Measurements from ENCODE around the gene ADAM15.

Gene ADAM15

GRCh38 chr1:155015527-155016230, 35.4 kb upstream of the ADAM15 start:
- H3K9ac ChIP-seq = no peak overlapping the region
- H3K27ac ChIP-seq = no peak overlapping the region
- H3K27me3 ChIP-seq (ENCODE audit: control insufficient read depth, insufficient read depth, low read length) = no peaks in the 10 kb centered on the region
- H3K4me2 ChIP-seq (ENCODE audit: low read length) = no peak overlapping the region
- H3K4me3 ChIP-seq (ENCODE audit: low read depth, low read length) = no peak overlapping the region
- H3K9me3 ChIP-seq (ENCODE audit: control insufficient read depth, low read length) = no peaks in the 10 kb centered on the region
- no peak for TF ChIP-seq CTCF (IDR thresholded peaks at IDR 0.05)
- H3K36me3 ChIP-seq (ENCODE audit: control insufficient read depth, insufficient read depth, low read length) = no peaks in the 10 kb centered on the region
- H3K4me1 ChIP-seq = peaks cover 23% of the 10 kb centered on the region
- no peak overlapping the region for H2AFZ ChIP-seq
- no peaks in the 10 kb centered on the region for H3K79me2 ChIP-seq

- Histone ChIP-seq H3K4me2 (ENCODE audit: low read length) (no peak overlapping the region), H3K4me3 (ENCODE audit: low read depth, low read length) (no peak overlapping the region), H3K9ac (no peak overlapping the region), H3K79me2 (no peaks in the 10 kb centered on the region), H2AFZ (no peak overlapping the region), H3K27ac (no peak overlapping the region), H3K27me3 (ENCODE audit: control insufficient read depth, insufficient read depth, low read length) (no peaks in the 10 kb centered on the region), H3K36me3 (ENCODE audit: control insufficient read depth, insufficient read depth, low read length) (no peaks in the 10 kb centered on the region), H3K4me1 (peaks cover 23% of the 10 kb centered on the region), H3K9me3 (ENCODE audit: control insufficient read depth, low read length) (no peaks in the 10 kb centered on the region)
- no peak for TF ChIP-seq CTCF (IDR thresholded peaks at IDR 0.05)
These were observed 34.8 kb upstream of the ADAM15 start for GRCh38 chr1:155016231-155016831.

GRCh38 chr1:155017041-155017945, 33.8 kb upstream of the ADAM15 start:
- Histone ChIP-seq H3K4me2 (ENCODE audit: low read length) (peak overlapping the region; percentile 80), H3K9ac (no peak overlapping the region), H3K9me3 (ENCODE audit: control insufficient read depth, low read length) (no peaks in the 10 kb centered on the region), H3K27me3 (ENCODE audit: control insufficient read depth, insufficient read depth, low read length) (no peaks in the 10 kb centered on the region), H3K36me3 (ENCODE audit: control insufficient read depth, insufficient read depth, low read length) (no peaks in the 10 kb centered on the region), H3K27ac (peak overlapping the region; percentile 54), H3K4me3 (ENCODE audit: low read depth, low read length) (peak overlapping the region; percentile 38), H3K4me1 (peaks cover 22% of the 10 kb centered on the region), H3K79me2 (no peaks in the 10 kb centered on the region), H2AFZ (peak overlapping the region; percentile 50)
- TF ChIP-seq CTCF (IDR thresholded peaks at IDR 0.05) = peak; percentile 93

- H3K36me3 ChIP-seq (ENCODE audit: control insufficient read depth, insufficient read depth, low read length) = no peaks in the 10 kb centered on the region
- no peaks in the 10 kb centered on the region for H3K27me3 ChIP-seq (ENCODE audit: control insufficient read depth, insufficient read depth, low read length)
- H3K79me2 ChIP-seq = no peaks in the 10 kb centered on the region
- no peak overlapping the region for H3K4me3 ChIP-seq (ENCODE audit: low read depth, low read length)
- H3K4me1 ChIP-seq = peaks cover 18% of the 10 kb centered on the region
- no peak overlapping the region for H3K27ac ChIP-seq
- no peak overlapping the region for H3K9ac ChIP-seq
- peak overlapping the region; percentile 80 for H3K4me2 ChIP-seq (ENCODE audit: low read length)
- no peaks in the 10 kb centered on the region for H3K9me3 ChIP-seq (ENCODE audit: control insufficient read depth, low read length)
- H2AFZ ChIP-seq = no peak overlapping the region
- no peak for TF ChIP-seq CTCF (IDR thresholded peaks at IDR 0.05)
These were observed 33.2 kb upstream of the ADAM15 start for GRCh38 chr1:155017946-155018316.
